ENCODE data around the gene SORBS1.

Gene SORBS1

GRCh38 chr10:95561177-95561863 lies at the start of gene SORBS1:
Gene SORBS1 (minus strand): TSS chr10:95561371. CDS start chr10:95441135, 120,236 bp downstream.
- peak; percentile 64 to 80 for DNase-seq (ENCODE audit: low read depth in 2 of 2)

GRCh38 chr10:95610727-95611126 lies 49.6 kb upstream of the SORBS1 start:
- DNase-seq (ENCODE audit: low read depth in 2 of 2), result no peak

GRCh38 chr10:95606922-95607321 lies 45.8 kb upstream of the SORBS1 start:
- no peak for DNase-seq (ENCODE audit: low read depth in 2 of 2)

GRCh38 chr10:95605163-95605562 lies 44.0 kb upstream of the SORBS1 start:
- no peak for DNase-seq (ENCODE audit: low read depth in 2 of 2)

GRCh38 chr10:95604630-95605029 lies 43.5 kb upstream of the SORBS1 start:
- DNase-seq (ENCODE audit: low read depth in 2 of 2), result no peak

- DNase-seq (ENCODE audit: low read depth in 2 of 2), result no peak
These were observed 41.2 kb upstream of the SORBS1 start for GRCh38 chr10:95602382-95602781.

- peak in 1 of 2 donors; percentile 5 for DNase-seq (ENCODE audit: low read depth in 2 of 2)
These were observed 40.0 kb upstream of the SORBS1 start for GRCh38 chr10:95601116-95601719.

- no peak for DNase-seq (ENCODE audit: low read depth in 2 of 2)
These were observed 39.0 kb upstream of the SORBS1 start for GRCh38 chr10:95600158-95600557.

GRCh38 chr10:95597788-95598187 lies 36.6 kb upstream of the SORBS1 start:
- no peak for DNase-seq (ENCODE audit: low read depth in 2 of 2)

GRCh38 chr10:95588025-95588424 lies 26.9 kb upstream of the SORBS1 start:
- no peak for DNase-seq (ENCODE audit: low read depth in 2 of 2)

GRCh38 chr10:95579835-95580535 lies 18.8 kb upstream of the SORBS1 start:
- no peak for DNase-seq (ENCODE audit: low read depth in 2 of 2)

GRCh38 chr10:95579292-95579691 lies 18.1 kb upstream of the SORBS1 start:
- DNase-seq (ENCODE audit: low read depth in 2 of 2), result no peak

GRCh38 chr10:95578619-95579018 lies 17.4 kb upstream of the SORBS1 start:
- no peak for DNase-seq (ENCODE audit: low read depth in 2 of 2)

- no peak for DNase-seq (ENCODE audit: low read depth in 2 of 2)
These were observed 13.6 kb upstream of the SORBS1 start for GRCh38 chr10:95574649-95575365.

- DNase-seq (ENCODE audit: low read depth in 2 of 2), result no peak
These were observed 12.9 kb upstream of the SORBS1 start for GRCh38 chr10:95573964-95574604.

GRCh38 chr10:95573527-95573926 lies 12.4 kb upstream of the SORBS1 start:
- no peak for DNase-seq (ENCODE audit: low read depth in 2 of 2)

- no peak for DNase-seq (ENCODE audit: low read depth in 2 of 2)
These were observed 11.1 kb upstream of the SORBS1 start for GRCh38 chr10:95572131-95572820.

GRCh38 chr10:95571390-95571789 lies 10.2 kb upstream of the SORBS1 start:
- no peak for DNase-seq (ENCODE audit: low read depth in 2 of 2)

GRCh38 chr10:95569368-95569767 lies 8.2 kb upstream of the SORBS1 start:
- no peak for DNase-seq (ENCODE audit: low read depth in 2 of 2)

- DNase-seq (ENCODE audit: low read depth in 2 of 2), result no peak
These were observed 6.9 kb upstream of the SORBS1 start for GRCh38 chr10:95567903-95568630.

- no peak for DNase-seq (ENCODE audit: low read depth in 2 of 2)
These were observed 5.0 kb upstream of the SORBS1 start for GRCh38 chr10:95566136-95566535.
